T-helper 1 cell (primary cell): ENCODE results near the gene KPNA4.

ENCODE experiments used
- DNase-seq, 5 donors: peaks; one replicate each; pipeline ENCODE4 v3.0.0-alpha.2; 2012 to 2020

The KPNA4 gene

DNA sequence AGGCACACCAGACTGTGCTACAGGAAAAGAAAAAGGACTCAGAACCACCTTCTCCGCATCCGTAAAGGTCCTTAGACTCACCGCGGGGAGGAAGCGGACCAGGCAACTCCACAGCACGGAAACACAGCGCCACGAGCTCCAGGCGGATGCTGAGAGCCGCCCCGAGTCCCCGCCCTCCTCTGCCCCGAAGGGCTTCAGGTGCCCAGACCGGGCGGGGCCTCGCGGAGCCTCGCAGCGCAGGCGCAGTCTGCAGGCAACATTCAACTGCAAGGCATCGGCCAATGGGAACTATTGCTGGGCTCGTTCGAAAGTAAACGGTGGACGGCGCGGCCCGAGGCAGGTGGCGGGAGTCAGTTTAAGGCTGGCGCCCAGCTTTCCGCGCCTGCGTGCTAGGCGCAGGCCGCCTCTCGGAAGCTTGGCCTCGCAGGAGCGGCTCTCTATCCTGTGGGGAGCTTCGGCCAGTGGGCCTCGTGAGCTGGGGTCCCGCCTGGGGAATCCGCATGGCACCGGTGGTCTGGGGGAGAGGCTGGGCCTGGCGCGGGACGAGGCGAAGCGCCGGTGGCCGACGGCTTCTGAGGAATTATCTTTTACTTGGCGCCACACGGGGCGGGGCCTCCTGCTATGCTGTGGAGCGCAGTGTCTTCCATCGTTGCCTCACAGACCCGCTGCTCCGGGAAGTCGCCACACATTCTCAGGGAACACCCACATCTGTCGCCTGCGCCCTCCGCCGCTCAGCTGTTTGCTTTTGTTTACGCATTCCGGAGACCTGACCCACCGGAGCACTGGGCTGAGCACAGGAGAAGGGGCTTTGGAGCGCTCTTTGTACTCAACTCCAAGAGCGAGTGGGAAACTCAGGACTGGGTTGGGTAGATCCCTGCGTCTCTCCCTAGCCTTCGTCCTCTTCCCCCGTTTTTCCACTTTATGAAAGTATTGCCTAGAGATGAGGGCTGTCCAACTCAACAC lies 115.5 kb downstream of the KPNA4 start, which contains the start of gene TRIM59:
Gene TRIM59, minus strand, starts transcription at position 151 of the 963 bp plus-strand sequence. CDS start 10,603 bp downstream, outside the sequence.
- peak; percentile 94 to 99 (median 96) for DNase-seq

DNA sequence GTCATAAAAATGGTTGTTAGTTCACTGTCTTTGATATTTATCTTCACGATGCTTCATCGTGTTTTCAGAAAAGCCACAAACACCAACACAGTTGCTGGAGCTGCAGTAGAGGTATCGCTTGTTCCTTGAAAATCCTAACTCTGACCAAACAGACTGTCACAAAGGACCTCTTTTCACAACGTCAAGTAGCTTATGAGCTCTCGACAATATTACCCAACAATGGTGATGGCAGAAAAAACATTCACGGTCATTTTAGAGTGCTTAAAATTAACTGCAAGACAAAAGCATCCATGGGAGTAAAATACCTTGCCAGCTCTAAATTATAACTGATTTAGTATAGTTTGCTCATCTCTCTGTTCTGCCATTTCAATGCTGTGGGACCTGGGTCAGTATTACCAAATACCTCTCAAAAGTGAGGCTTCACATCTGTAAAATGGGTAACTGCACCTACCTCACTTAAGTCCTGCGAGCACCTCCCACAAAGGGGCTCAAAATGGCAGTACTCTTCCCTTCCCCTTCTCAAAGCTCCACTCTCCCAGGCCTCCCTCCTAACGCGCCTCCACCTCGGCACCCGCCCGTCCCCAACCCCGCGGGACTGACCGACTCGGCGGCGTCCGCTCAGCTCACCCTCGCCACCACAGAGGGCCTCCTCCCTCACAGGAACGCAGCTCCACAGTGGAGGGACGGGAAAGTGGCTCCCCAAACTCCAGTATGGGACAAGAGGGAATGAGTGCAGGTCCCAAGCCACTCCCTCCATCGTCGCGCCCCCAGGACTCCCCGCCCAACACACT lies 116.3 kb downstream of the KPNA4 start:
- peak in 1 of 5 donors; percentile 48 for DNase-seq

DNA sequence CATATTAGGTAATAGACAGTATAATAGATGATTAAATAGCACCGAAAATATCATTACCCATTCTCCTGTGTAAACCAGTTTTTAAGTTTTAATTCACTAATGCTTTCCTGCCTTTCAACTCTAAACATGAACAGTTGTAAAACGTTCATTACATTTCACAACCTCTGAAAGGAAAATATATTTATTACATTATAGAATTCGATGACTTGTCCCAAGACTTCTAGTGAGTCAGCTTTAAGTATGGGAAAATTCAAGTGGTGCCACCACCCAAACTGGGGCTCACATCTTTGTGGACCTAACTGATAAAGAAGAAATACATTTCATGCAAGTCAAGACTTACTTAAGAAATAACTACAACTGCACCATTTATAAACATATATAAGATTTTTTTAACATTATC lies 117.8 kb downstream of the KPNA4 start:
- DNase-seq: no peak

- no peak for DNase-seq
Measured at GRCh38 chr3:160446522-160447056, 118.8 kb downstream of the KPNA4 start.

DNA sequence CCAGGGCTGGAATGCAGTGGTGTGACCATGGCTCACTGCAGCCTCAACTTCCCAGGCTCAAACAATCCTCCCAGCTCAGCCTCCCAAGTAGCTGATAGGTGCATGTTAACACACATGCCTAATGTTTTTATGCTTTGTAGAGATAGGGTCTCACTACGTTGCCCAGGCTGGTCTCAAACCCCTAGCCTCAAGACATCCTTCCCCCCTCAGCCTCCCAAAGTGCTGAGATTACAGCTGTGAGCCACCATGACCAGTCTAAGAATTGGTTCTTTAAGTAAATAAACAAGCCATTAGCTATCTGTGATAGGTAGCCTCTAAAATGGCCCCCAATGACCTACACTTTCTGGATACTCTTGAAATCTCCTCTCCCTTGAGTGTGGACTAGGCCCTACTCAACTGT lies 119.5 kb downstream of the KPNA4 start:
- no peak for DNase-seq
